GM19395 (cell line): ENCODE results near the gene ABHD5.

Experiments
- ATAC-seq: cut with Tn5 transposase; IDR thresholded peaks from one replicate; pipeline ENCODE4 v1.9.1; 2021; ENCODE audit warnings: mild to moderate bottlenecking, moderate library complexity; ENCODE audit not compliant: unreplicated experiment

The ABHD5 gene

GRCh38 chr3:43773273-43774094 is 82.7 kb downstream of the ABHD5 start:
- no peak for ATAC-seq

GRCh38 chr3:43774799-43775198 is 84.1 kb downstream of the ABHD5 start:
- ATAC-seq = no peak

GRCh38 chr3:43776101-43776500 is 85.4 kb downstream of the ABHD5 start:
- ATAC-seq = no peak

GRCh38 chr3:43779850-43780249 is 89.1 kb downstream of the ABHD5 start:
- no peak for ATAC-seq

- ATAC-seq = no peak
Observed at GRCh38 chr3:43782541-43782940, 91.8 kb downstream of the ABHD5 start.
